Cardiac septum (tissue), 1 donor: Measurements from ENCODE around the gene TEX12. TPM values are rescaled to one million over a fixed set of nuclear protein-coding genes. Genes with fewer than 3 reads are reported as not detected.
"Not testable (repeated sequence)": the region's sequence is repeated elsewhere in the genome, so short reads cannot be mapped to it uniquely, and the experiment has no call there.

Source experiments
- DNase-seq: peaks from one replicate; pipeline ENCODE4 v3.0.0-alpha.2; 2020; ENCODE audit warnings: low spot score
- intact Hi-C: fragments of 100-400 bp; cut with DNase I; formaldehyde crosslinking; loops from one replicate; pipeline ENCODE4 v1.14.0; 2022
- total RNA-seq: library from RNA; stranded (reverse); fragmentation: NEBNext Ultra II Directional; extraction: Animal tissue kit (Norgen Biotek cat#: 25700); gene quantifications from one replicate; pipeline ENCODE4 v1.2.1, GENCODE V29; 2021
- donor health status: DM: no; HTN: no; CAD: no.

The TEX12 gene
- total RNA-seq, 1 donor from 2014 or later, result 0.32 TPM

DNA sequence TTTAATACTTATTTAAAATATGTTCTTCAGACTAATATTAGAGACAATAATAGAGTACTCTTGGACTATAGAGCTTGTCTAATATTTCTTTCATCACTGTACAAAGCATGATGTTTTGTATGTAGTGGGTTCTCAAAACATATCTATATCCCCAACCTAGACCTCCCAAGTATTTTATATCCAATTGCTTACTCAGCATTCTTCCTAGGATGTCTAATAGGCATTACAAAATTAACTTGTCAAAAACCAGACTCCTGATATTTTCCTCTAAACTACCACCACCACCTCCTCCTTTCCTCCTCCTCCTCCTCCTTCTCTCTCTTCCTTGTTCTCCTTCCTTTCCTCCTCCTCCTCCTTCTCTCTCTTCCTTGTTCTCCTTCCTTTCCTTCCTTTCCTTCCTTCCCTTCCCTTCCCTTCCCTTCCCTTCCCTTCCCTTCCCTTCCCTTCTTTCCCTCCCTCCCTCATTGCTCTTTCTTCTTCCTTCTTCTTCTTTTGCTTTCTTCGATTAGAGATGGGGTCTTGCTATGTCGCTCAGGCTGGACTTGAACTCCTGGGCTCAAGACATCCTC, 29.4 kb downstream of the TEX12 start:
- intact Hi-C loops, result no loop called here
- DNase-seq, result no peak

DNA sequence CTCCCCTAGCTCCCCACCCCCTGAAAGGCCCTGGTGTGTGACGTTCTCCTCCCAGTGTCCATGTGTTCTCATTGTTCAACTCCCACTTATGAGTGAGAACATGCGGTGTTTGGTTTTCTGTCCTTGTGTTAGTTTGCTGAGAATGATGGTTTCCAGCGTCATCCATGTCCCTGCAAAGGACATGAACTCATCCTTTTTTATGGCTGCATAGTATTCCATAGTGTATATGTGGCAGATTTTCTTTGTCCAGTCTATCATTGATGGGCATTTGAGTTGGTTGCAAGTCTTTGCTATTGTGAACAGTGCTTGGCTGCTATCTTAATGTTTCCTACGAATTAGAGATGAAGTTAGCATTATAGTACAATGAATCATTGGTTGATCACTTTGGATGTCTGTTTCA, 31.9 kb downstream of the TEX12 start:
- intact Hi-C loops, result not testable (repeated sequence)

DNA sequence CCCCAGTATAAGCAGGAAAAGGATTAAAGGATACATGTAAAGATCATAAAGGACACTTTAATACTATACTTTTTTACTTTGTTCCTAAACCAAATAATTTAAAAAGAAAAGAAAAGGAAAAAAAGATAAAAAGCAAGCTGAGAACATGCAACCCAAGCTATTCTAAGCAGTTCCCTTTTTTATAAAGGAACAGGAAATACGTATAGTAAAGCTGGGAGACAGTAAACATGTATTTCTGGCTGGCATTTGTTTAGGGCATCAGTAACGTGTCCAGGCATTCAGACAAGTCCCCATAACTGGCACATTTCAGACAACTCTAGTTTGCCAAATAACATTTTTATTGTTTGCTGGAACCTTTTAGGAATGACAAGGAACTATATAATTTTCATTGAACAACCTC, 33.1 kb downstream of the TEX12 start:
- DNase-seq, result no peak
- intact Hi-C loops, result no loop called here

More for the DNA sequence above, 31.9 kb downstream of the TEX12 start:
- not testable (repeated sequence) for DNase-seq

DNA sequence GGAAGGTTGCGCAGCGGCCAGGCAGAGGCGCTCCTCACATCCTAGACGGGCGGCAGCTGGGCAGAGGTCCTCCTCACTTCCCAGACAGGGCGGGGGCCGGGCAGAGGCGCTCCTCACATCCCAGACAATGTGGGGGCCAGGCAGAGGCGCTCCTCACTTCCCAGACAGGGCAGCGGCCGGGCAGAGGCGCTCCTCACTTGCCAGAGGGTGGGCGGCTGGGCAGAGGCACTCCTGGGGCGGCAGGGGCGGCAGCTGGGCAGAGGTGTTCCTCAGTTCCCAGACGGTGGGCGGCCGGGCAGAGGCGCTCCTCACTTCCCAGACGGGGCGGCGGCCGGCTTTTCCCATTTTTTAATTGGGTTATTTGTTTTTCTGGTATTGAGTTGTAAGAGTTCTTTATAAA, 38.9 kb downstream of the TEX12 start:
- intact Hi-C loops, result no loop called here

DNA sequence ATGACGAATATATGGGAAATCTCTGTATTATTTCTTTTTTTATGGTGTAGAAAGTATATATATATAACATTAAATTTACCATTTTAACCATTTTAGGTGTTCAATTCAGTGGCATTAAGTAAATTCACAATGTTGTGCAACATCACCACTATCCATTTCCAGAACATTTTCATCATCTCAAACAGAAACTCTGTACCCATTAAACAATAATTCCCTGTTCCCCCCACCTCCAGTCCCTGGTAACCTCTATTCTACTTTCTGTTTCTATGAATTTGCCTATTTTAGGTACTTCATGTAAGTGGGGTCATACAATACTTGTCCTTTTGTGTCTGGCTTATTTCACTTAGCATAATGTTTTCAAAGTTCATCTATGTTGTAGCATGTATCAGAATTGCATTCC, 43.7 kb downstream of the TEX12 start:
- intact Hi-C loops, result no loop called here
- DNase-seq, result no peak

More for the DNA sequence above, 38.9 kb downstream of the TEX12 start:
- no peak for DNase-seq

DNA sequence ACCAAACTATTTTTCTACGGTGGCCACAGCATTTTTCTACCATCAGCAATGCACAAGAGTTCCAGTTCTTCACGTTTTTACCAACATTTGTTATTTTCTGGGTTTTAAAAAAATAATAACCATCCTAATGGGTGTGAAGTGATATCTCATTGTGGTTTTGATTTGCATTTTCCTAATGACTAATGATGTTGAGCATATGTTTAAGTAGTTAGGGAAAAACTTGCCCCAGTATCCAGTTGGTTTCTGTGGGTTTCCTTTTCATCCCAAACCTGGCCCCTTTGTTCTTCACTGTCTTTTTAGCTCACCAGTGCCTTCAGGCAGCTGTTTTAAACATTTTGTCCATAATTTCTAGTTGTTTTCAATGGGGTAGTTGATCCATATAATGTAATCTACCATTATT, 44.4 kb downstream of the TEX12 start:
- intact Hi-C loops, result no loop called here
- DNase-seq, result no peak

DNA sequence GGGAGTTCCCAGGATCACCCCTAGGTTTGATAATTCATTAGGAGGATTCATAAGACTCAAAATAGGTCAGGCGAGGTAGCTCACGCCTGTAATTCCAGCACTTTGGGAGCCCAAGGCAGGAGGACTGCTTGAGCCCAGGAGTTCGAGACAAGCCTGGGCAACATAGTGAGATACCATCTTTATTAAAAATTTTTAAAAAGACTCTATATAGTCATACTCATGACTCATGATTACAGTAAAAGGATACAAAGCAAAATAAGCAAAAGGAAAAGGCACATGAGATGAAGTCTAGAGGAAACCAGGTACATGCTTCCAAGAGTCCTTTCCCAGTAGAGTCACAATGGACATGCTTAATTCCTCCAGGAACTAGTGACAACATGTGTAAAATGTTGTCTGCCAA, 45.1 kb downstream of the TEX12 start:
- DNase-seq, result no peak
- intact Hi-C loops, result no loop called here

DNA sequence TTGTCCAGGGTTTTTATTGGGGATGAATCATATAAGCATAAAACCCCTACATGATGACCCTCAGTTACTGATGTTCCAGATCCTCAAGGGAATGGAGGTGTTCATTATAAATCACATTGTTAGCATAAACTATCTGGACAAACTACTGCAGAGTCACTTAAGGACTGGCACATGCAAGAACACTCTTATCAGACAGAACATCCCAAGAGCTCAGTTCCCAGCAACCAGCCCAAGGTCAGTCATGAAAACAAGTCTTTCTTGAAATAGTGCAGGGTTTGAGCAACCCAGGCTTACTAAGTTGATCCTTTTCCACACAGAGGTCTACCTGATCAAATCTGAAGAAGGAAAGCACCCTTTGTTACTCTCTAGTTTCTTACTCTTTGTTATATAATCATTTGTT, 45.5 kb downstream of the TEX12 start:
- intact Hi-C loops, result no loop called here
- no peak for DNase-seq

DNA sequence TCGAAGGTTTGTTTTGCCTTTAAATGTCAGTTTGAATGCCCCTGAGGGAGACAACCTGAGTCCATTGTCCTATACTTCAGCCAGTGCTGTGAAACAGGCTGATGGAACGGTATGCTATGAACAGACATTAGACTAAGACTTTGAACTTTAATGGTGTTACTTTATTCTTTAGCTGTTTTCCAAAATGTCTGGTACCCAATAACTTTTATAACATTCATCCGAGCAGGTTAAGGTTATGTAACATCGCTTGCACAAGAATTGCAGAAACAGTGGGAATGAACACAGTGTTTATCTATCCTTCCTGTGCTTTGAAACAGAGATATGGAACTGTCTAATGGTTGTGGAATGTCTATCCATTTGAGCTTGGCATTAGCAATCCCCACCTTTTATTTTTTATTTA, 46.6 kb downstream of the TEX12 start:
- intact Hi-C loops, result no loop called here
- no peak for DNase-seq

DNA sequence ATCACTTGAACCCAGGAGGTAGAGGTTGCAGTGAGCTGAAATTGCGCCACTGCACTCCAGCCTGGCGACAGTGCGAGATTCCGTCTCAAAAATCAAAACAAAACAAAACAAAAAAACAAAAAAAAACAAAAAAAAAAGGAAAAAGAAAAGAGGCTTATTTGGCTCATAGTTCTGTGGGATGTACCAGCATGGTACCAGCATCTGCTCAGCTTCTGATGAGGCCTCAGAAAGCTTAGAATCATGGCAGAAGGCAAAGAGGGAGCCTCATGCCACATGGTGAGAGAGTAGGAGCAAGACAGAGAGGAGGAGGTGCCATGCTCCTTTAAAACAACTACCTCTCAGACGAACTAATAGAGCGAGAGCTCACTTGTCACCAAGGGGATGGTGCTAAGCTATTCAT, 48.4 kb downstream of the TEX12 start:
- no peak for DNase-seq
- intact Hi-C loops, result no loop called here

DNA sequence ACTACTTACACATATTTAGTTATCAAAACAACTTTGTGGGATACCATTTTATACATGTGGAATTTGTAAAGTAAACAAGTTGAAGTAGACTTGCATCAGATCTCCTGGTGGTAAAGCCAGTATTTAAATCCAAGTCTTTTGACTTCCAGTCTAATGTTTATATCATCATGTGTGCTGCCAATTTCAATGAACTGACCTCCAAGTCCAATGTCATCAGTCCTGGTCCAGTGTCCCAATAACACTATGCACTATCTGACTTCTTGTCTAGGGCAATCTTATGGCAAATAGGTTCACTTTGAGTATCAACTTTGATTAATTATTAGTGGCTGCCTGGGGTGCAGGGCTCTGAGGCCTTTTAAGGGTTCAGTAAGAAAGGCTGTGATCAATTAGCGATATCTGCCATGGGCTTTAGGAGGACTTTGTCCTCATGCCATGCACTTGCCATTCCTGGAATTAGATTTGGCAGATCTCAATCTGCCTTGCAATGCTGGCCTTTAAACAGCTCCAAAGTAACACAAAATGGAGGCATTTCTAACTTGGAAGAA, 49.5 kb downstream of the TEX12 start:
- intact Hi-C loops, result no loop called here
- no peak for DNase-seq

DNA sequence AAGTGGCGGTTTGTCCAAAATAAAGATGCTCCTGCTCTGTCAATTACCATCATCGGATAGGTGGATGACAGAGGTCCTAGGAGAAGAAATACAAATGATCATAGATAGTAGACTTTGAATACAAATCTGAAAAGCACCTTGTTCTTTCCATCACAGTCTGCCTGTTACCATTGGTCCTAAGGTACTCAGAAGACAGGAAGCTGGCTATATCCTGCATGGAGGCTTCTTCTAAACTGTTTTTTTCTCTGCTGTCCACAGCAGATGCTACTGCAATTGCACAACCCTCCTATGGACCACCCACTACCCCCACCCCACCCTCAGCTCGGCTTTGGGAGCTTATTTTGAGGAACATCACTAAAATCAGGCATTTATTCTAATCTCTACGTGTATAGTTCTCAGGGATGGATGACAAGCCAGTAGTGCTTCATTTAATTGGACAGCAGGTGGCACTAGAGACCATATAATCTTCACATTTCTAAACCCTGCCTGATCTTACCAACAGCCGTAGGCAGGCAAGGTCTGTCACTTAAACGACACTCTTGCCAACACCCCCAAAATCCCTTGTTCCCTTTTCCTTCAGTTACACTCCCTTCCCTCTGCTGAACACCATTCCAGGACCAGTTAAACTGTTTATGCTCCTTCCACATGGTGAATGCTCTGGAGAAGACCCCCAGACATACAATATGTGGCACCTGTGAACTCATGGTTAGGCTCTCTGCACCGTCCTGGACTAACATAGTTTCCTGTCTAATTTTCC, 52.5 kb downstream of the TEX12 start:
- no peak for DNase-seq
- intact Hi-C loops, result loop anchor here (1.0 kb wide), 1 partner anchor 61 kb away; no protein-coding TSS in a partner anchor

DNA sequence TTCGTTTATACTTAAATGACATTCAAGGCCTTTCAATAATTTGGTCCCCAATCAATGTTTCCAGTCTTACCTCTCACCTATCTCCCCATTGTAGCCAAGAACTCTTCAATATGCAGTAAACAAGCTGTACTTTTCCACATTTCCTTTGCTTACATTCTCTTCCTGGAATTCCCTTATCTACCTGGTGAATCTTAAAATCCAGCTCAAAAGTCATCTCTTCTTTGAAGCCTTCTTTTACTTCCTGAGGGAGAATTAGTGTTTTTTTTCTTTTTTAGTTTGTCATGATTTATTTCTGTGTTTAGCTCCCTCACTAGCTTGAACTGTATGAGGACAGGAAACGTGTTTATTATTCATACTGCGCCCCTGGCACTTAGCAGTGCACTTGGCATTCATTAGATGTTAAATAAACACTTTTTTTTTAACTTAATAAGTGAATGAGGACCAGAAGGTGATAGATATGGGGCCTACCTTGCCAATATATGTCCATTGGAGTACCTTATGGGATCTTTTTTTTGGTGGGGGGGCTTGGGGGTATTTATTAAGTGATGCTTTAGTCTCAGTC, 54.2 kb downstream of the TEX12 start:
- DNase-seq, result no peak
- intact Hi-C loops, result no loop called here

Other genes with a start within 250 kb of the TEX12 start
- 2.6 TPM for gene C11orf52, start 248.5 kb upstream of the TEX12 start, total RNA-seq
- gene DIXDC1, start 230.0 kb upstream of the TEX12 start, total RNA-seq, result 29.0 TPM
- gene DLAT, start 142.0 kb upstream of the TEX12 start, total RNA-seq, result 123 TPM
- 2.0 TPM for gene PIH1D2, start 93.4 kb upstream of the TEX12 start, total RNA-seq
- gene NKAPD1, start 93.1 kb upstream of the TEX12 start, total RNA-seq, result 9.7 TPM
- 100 TPM for gene TIMM8B, start 80.6 kb upstream of the TEX12 start, total RNA-seq
- gene SDHD, start 80.5 kb upstream of the TEX12 start, total RNA-seq, result 209 TPM
- gene IL18, start 3.3 kb upstream of the TEX12 start, total RNA-seq, result 0.70 TPM
- 67.8 TPM for gene BCO2, start 8.1 kb downstream of the TEX12 start, total RNA-seq
- gene PTS, start 59.1 kb downstream of the TEX12 start, total RNA-seq, result 33.0 TPM
- not detected for gene PLET1, start 93.5 kb downstream of the TEX12 start, total RNA-seq